OCI-LY3 (cell line): Measurements from ENCODE around the gene AMMECR1.

Experiments
- H2AFZ ChIP-seq: fragments of 200-600, 300-600 bp; shearing (Covaris generic); 2 replicates; pipeline ENCODE4 v1.6.0; 2014; ENCODE audit warnings: antibody characterized with exemption, low read depth, low read length
- H3K27ac ChIP-seq: fragments of 200-600, 300-600 bp; sonication (generic); 2 replicates; pipeline ENCODE4 v1.5.1; 2014; ENCODE audit warnings: mild to moderate bottlenecking, low read length, moderate library complexity, mixed read lengths
- H3K27me3 ChIP-seq: fragments of 200-600, 300-600 bp; sonication (generic); 2 replicates; pipeline ENCODE4 v1.6.1; 2014; ENCODE audit warnings: low read depth, low read length, mixed read lengths
- H3K36me3 ChIP-seq: fragments of 200-600, 300-600 bp; sonication (generic); replicated peaks from 2 replicates; pipeline ENCODE3; 2014; ENCODE audit warnings: low read depth, low read length, mixed read lengths
- H3K4me1 ChIP-seq: fragments of 300-600, 200-600 bp; sonication (generic); 2 replicates; pipeline ENCODE4 v1.6.1; 2014; ENCODE audit warnings: low read length, mixed read lengths
- H3K4me2 ChIP-seq: fragments of 200-600, 300-600 bp; sonication (generic); 2 replicates; pipeline ENCODE4 v1.6.1; 2014; ENCODE audit warnings: low read length, mixed read lengths
- H3K4me3 ChIP-seq: fragments of 300-600, 200-600 bp; sonication (generic); 2 replicates; pipeline ENCODE4 v1.5.1; 2014; ENCODE audit warnings: antibody characterized with exemption, mild to moderate bottlenecking, low read length, moderate library complexity
- H3K79me2 ChIP-seq: fragments of 300-600, 200-600 bp; shearing (Covaris generic); 2 replicates; pipeline ENCODE4 v1.6.1; 2014; ENCODE audit warnings: mild to moderate bottlenecking, low read length, mixed read lengths
- H3K9ac ChIP-seq: fragments of 300-600, 200-600 bp; shearing (Covaris generic); 2 replicates; pipeline ENCODE4 v1.6.0; 2014; ENCODE audit warnings: mild to moderate bottlenecking, low read length, moderate library complexity
- H3K9me3 ChIP-seq: fragments of 200-600, 300-600 bp; shearing (Covaris generic); 2 replicates; pipeline ENCODE4 v1.6.1; 2014; ENCODE audit warnings: low read length, mixed read lengths; ENCODE audit not compliant: insufficient read depth
- H4K20me1 ChIP-seq: fragments of 200-600, 300-600 bp; sonication (generic); 2 replicates; pipeline ENCODE4 v1.6.1; 2016; ENCODE audit warnings: low read length, mixed read lengths; ENCODE audit not compliant: insufficient read depth
- CTCF ChIP-seq: fragments of 200-600, 300-600 bp; sonication (generic); IDR thresholded peaks from 2 replicates; pipeline ENCODE4 v1.5.1; 2014; ENCODE audit warnings: antibody characterized with exemption, low read length, low read depth
- EZH2phosphoT487 ChIP-seq: fragments of 200-600 bp; shearing (Covaris generic); IDR thresholded peaks from 2 replicates; pipeline ENCODE4 v1.6.1; 2018; ENCODE audit warnings: antibody characterized with exemption, mixed run types, low read depth

Gene AMMECR1

GRCh38 chrX:110250847-110251246 lies 67.0 kb downstream of the AMMECR1 start:
- H3K79me2 ChIP-seq, result no peaks in the 10 kb centered on the region
- no peaks in the 10 kb centered on the region for H3K4me1 ChIP-seq
- no peak overlapping the region for H3K27ac ChIP-seq

GRCh38 chrX:110248578-110248977 lies 69.3 kb downstream of the AMMECR1 start:
- Histone ChIP-seq H3K79me2 (no peaks in the 10 kb centered on the region), H3K9me3 (no peaks in the 10 kb centered on the region), H3K27ac (no peak overlapping the region), H3K9ac (no peak overlapping the region), H3K4me1 (no peaks in the 10 kb centered on the region), H3K4me3 (no peak overlapping the region), H3K4me2 (no peak overlapping the region), H3K27me3 (no peaks in the 10 kb centered on the region), H4K20me1 (no peaks in the 10 kb centered on the region), H2AFZ (no peak overlapping the region), H3K36me3 (no peaks in the 10 kb centered on the region)
- TF ChIP-seq CTCF (no peak), EZH2phosphoT487 (no peak)

More at GRCh38 chrX:110250847-110251246, 67.0 kb downstream of the AMMECR1 start:
- H3K9me3 ChIP-seq, result no peaks in the 10 kb centered on the region
- no peak for TF ChIP-seq EZH2phosphoT487
- TF ChIP-seq CTCF, result no peak
- no peaks in the 10 kb centered on the region for H4K20me1 ChIP-seq
- no peaks in the 10 kb centered on the region for H3K27me3 ChIP-seq
- no peak overlapping the region for H3K4me2 ChIP-seq
- no peak overlapping the region for H3K4me3 ChIP-seq
- no peak overlapping the region for H3K9ac ChIP-seq
- no peaks in the 10 kb centered on the region for H3K36me3 ChIP-seq
- no peak overlapping the region for H2AFZ ChIP-seq

GRCh38 chrX:110245011-110245410 lies 72.9 kb downstream of the AMMECR1 start:
- Histone ChIP-seq H3K27me3 (no peaks in the 10 kb centered on the region), H4K20me1 (no peaks in the 10 kb centered on the region), H3K36me3 (no peaks in the 10 kb centered on the region), H2AFZ (no peak overlapping the region), H3K9me3 (no peaks in the 10 kb centered on the region), H3K4me2 (no peak overlapping the region), H3K27ac (no peak overlapping the region), H3K4me3 (no peak overlapping the region), H3K79me2 (no peaks in the 10 kb centered on the region), H3K9ac (no peak overlapping the region), H3K4me1 (no peaks in the 10 kb centered on the region)
- TF ChIP-seq EZH2phosphoT487 (no peak), CTCF (no peak)

GRCh38 chrX:110242371-110242770 lies 75.5 kb downstream of the AMMECR1 start:
- Histone ChIP-seq H3K9ac (no peak overlapping the region), H3K27ac (no peak overlapping the region), H3K36me3 (no peaks in the 10 kb centered on the region), H4K20me1 (no peaks in the 10 kb centered on the region), H3K4me3 (no peak overlapping the region), H3K79me2 (no peaks in the 10 kb centered on the region), H3K27me3 (no peaks in the 10 kb centered on the region), H3K4me1 (no peaks in the 10 kb centered on the region), H3K4me2 (no peak overlapping the region), H2AFZ (no peak overlapping the region), H3K9me3 (no peaks in the 10 kb centered on the region)
- TF ChIP-seq EZH2phosphoT487 (no peak), CTCF (no peak)
